WTC11 (cell line): Measurements from ENCODE around the gene KCNIP1.

ENCODE experiments used
- ATF1 ChIP-seq: sonication (generic); formaldehyde crosslinking; IDR thresholded peaks from 2 replicates; pipeline ENCODE4 v1.8.1; 2023; ENCODE audit warnings: mild to moderate bottlenecking, moderate library complexity, missing genetic modification reagents
- E2F5 ChIP-seq: sonication (generic); formaldehyde crosslinking; IDR thresholded peaks from 2 replicates; pipeline ENCODE4 v1.8.1; 2022; ENCODE audit warnings: mild to moderate bottlenecking, moderate library complexity, missing genetic modification reagents
- ETV6 ChIP-seq: sonication (generic); formaldehyde crosslinking; IDR thresholded peaks from 2 replicates; pipeline ENCODE4 v1.8.1; 2022; ENCODE audit warnings: mild to moderate bottlenecking, missing genetic modification reagents
- HMGA2 ChIP-seq: fragments of 250-450 bp; sonication (Bioruptor Pico); IDR thresholded peaks from 2 replicates; pipeline ENCODE4 v1.4.0; 2021; ENCODE audit warnings: mild to moderate bottlenecking, moderate library complexity
- TF ChIP-seq, protein P1 (sequence below): sonication (generic); formaldehyde crosslinking; conservative IDR thresholded peaks from 2 replicates; pipeline ENCODE4 v1.8.1; 2022; ENCODE audit warnings: mild to moderate bottlenecking, missing genetic modification reagents

GRCh38 chr5:170519549-170519948 lies 15.7 kb downstream of the KCNIP1 start:
- TF ChIP-seq HMGA2 (CRISPR knock-in tag), result no peak
- no peak for TF ChIP-seq ETV6 (CRISPR knock-in tag)
- no peak for TF ChIP-seq E2F5
- no peak for TF ChIP-seq ATF1 (CRISPR knock-in tag)
- TF ChIP-seq, protein P1, sequence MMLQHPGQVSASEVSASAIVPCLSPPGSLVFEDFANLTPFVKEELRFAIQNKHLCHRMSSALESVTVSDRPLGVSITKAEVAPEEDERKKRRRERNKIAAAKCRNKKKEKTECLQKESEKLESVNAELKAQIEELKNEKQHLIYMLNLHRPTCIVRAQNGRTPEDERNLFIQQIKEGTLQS, result no peak
